T1000 (cell line): ENCODE measurements around the gene LRRC61.
"Not testable (repeated sequence)": the region's sequence is repeated elsewhere in the genome, so short reads cannot be mapped to it uniquely, and the experiment has no call there.

Experiments used
- DNase-seq: peaks from one replicate; lab custom pipeline; 2025; ENCODE audit warnings: mixed read lengths; lab: John Stamatoyannopoulos, UW

LRRC61 gene

DNA sequence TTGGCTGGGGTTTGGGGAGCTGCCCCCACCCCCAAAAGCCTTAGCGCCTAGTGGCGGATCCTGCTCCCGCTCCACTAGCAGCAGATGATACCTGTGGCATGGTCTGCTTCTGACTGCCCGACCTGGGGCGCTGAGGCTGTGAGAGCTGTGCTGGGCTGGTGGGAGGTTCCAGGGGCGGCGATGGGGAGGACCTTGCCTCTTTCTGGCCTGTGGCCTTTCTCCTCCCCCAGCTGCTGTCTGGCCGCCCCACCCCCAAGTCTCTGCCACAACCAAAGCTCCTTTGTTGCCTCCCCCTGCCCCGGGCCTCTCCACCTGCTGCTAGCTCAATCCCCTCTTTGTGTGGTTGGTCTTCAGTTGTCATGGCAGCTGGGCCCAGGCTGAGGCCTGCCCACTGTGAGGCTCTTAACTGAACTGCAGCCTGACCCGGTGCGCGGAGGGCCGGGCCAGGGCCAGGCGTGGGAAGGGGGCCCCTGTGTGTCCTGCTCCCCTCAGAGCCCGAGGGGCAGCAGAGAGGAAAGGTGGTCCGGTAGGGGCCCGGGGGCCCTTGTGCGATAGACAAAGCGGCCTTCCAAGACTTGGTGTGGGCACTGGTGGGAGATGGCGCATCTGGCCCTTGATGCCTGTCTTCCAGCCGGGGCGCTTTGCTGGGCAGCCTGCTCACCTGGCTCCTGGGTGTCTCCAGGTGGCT lies 60.7 kb downstream of the LRRC61 start:
- no peak for DNase-seq

DNA sequence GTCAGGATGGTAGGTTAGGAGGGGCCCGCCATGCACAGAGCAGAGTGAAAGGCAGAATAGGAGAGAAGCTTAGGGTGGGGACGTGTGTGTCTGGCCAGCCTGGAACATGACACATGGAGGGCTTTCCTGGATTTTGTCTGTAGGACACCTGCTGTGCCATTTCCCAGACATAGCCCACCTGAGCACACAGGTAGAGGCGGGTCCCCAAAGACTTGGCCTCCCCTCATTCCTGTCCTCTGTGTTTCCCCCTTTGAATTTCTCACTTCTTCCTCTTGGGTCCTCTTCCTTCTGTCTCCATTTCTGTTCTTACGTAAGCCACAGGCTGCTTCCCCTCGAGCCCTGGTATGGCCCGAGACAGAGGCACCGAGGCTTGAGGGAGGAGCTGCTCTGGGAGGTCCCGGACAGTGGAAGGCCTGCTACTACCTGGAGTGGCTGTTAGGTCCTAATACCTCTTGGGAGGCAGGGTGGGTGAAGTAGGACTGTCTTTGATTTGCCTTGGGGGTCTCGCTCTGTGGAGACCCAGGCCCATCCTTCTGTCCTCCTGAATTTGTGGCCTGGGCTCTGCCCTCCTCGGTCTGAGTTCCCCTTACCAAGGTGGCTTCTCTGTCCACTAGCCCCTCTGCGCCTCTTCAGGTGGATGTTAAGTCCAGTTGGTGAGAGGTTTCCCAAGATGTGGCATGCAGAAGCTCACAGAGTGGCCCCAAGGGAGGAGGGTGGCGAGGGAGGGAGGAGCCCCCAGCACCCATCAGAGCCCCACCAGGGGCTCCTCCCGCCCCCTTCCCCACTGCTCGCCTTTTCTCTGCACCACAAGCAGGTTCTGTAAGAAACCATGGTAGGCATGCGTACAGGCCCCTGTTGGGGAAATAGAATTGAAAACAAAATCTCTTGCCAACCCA lies 61.5 kb downstream of the LRRC61 start:
- no peak for DNase-seq

DNA sequence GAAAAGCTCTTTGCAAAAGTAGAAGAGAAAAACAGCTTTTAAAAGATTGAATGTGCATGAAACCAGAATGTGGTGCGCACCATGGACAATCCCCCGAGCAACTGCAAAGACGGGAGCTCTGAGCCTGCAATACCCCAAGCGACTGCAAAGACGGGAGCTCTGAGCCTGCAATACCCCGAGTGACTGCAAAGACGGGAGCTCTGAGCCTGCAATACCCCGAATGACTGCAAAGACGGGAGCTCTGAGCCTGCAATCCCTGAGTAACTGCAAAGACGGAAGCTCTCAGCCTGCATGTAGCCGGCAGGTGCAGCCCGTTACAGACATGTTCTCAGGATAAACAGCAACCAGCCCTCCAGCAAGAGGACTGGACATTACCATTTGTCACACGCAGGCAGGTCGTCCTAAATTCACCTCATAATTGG lies 62.2 kb downstream of the LRRC61 start:
- DNase-seq: no peak

DNA sequence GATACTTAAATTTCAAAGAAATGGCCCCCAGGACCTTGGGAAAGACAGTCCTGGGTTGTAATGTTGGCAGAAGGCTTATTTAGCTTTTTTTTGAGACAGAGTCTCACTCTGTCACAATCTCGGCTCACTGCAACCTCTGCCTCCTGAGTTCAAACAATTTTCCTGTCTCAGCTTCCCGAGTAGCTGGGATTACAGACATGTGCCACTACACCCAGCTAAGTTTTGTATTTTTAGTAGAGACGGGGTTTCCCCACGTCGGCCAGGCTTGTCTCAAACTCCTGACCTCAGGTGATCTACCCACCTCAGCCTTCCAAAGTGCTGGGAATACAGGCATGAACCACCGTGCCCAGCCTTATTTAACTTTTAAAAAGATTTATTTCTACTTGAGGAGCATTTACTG lies 62.7 kb downstream of the LRRC61 start:
- not testable (repeated sequence) for DNase-seq
